Activated T-helper 1 cell treated with anti-CD3 and anti-CD28 coated beads, Interleukin-2, amount 50 U/mL, for 16 hours (primary cell): Measurements from ENCODE around the gene ANKRD23.
A peak's percentile ranks its signal among the peaks of the same experiment; 100 is the strongest.
"Not testable (repeated sequence)": the region's sequence is repeated elsewhere in the genome, so short reads cannot be mapped to it uniquely, and the experiment has no call there.

ENCODE experiments used
- DNase-seq, 2 donors: peaks; one replicate each; pipeline ENCODE4 v3.0.0-alpha.2; 2020; ENCODE audit warnings: low read depth in 1 of 2, low spot score in 1 of 2

ANKRD23 gene

GRCh38 chr2:96864343-96865091, 20.7 kb upstream of the ANKRD23 start:
- no peak for DNase-seq

- DNase-seq = no peak
Measured at GRCh38 chr2:96863575-96864342, 19.9 kb upstream of the ANKRD23 start.

GRCh38 chr2:96863056-96863455, 19.2 kb upstream of the ANKRD23 start:
- not testable (repeated sequence) for DNase-seq

- DNase-seq = no peak
Measured at GRCh38 chr2:96861074-96861473, 17.3 kb upstream of the ANKRD23 start.

GRCh38 chr2:96860065-96861029, 16.5 kb upstream of the ANKRD23 start:
- DNase-seq = no peak

- DNase-seq = no peak
Measured at GRCh38 chr2:96859681-96860064, 15.9 kb upstream of the ANKRD23 start.

- no peak for DNase-seq
Measured at GRCh38 chr2:96859099-96859649, 15.4 kb upstream of the ANKRD23 start.

- DNase-seq = peak; percentile 91 to 96
Measured at GRCh38 chr2:96857667-96858372, 14.0 kb upstream of the ANKRD23 start, which contains the start of gene ANKRD39. ANKRD39 (minus strand) TSS chr2:96858016; CDS start chr2:96857987, 29 bp downstream.

GRCh38 chr2:96856776-96857666, 13.2 kb upstream of the ANKRD23 start:
- no peak for DNase-seq

- DNase-seq = no peak
Measured at GRCh38 chr2:96853321-96853720, 9.5 kb upstream of the ANKRD23 start.

- no peak for DNase-seq
Measured at GRCh38 chr2:96852667-96853066, 8.8 kb upstream of the ANKRD23 start.

- DNase-seq = no peak
Measured at GRCh38 chr2:96848264-96848663, 4.4 kb upstream of the ANKRD23 start.

GRCh38 chr2:96847586-96847985, 3.8 kb upstream of the ANKRD23 start:
- DNase-seq = no peak

- DNase-seq = no peak
Measured at GRCh38 chr2:96846825-96847224, 3.0 kb upstream of the ANKRD23 start.

GRCh38 chr2:96844405-96844808, 586 bp upstream of the ANKRD23 start:
- no peak for DNase-seq

GRCh38 chr2:96842600-96842999, 1.2 kb downstream of the ANKRD23 start:
- no peak for DNase-seq

- no peak for DNase-seq
Measured at GRCh38 chr2:96841701-96842495, 1.9 kb downstream of the ANKRD23 start.
